HEK293 (cell line): ENCODE measurements around the gene BMP5.

Source experiments
- CTCF ChIA-PET: fragments of 350-600 bp; formaldehyde crosslinking; extraction: SDS; loops from one replicate; lab custom pipeline; 2021; ENCODE audit warnings: antibody characterized with exemption; lab: Yijun Ruan, JAX
- POLR2A ChIA-PET: fragments of 300-600 bp; formaldehyde crosslinking; extraction: SDS; loops from one replicate; lab custom pipeline; 2020; ENCODE audit warnings: antibody characterized with exemption, inconsistent platforms; lab: Yijun Ruan, JAX
- H3K27ac ChIP-seq: fragments of 200-500 bp; sonication (Bioruptor generic); 2 replicates; pipeline ENCODE4 v1.5.1; 2014; ENCODE audit warnings: low read depth, low read length, control low read depth, inconsistent platforms; ENCODE audit errors: extremely low read depth
- H3K36me3 ChIP-seq, 2 experiments: fragments of 200-500 bp in 1 of 2; sonication (Bioruptor generic) in 1 of 2; 1 replicate in 1 of 2; 2 replicates in 1 of 2; pipeline ENCODE4 v1.5.1; 2014 to 2017; ENCODE audit warnings: inconsistent platforms in 2 of 2, low read length in 2 of 2; ENCODE audit not compliant: control insufficient read depth in 2 of 2, insufficient read depth in 1 of 2
- H3K4me1 ChIP-seq: fragments of 200-500 bp; sonication (Bioruptor generic); 2 replicates; pipeline ENCODE4 v1.5.1; 2014; ENCODE audit warnings: mild to moderate bottlenecking, low read length, inconsistent platforms; ENCODE audit not compliant: control insufficient read depth, insufficient read depth
- H3K4me3 ChIP-seq: 2 replicates; pipeline ENCODE4 v1.5.1; 2011; ENCODE audit warnings: low read depth, mild to moderate bottlenecking, control low read depth, low read length, moderate library complexity
- H3K9me3 ChIP-seq: fragments of 200-500 bp; sonication (Bioruptor generic); 2 replicates; pipeline ENCODE4 v1.5.1; 2014; ENCODE audit warnings: low read depth, low read length, inconsistent platforms; ENCODE audit not compliant: control insufficient read depth, insufficient read depth
- BCL11B ChIP-seq: fragments of 450-650 bp; formaldehyde crosslinking; IDR thresholded peaks from 2 replicates; pipeline ENCODE4 v1.5.1; 2016; ENCODE audit warnings: low read depth, missing biosample characterization, missing genetic modification characterization
- EGR2 ChIP-seq: fragments of 450-650 bp; formaldehyde crosslinking; IDR thresholded peaks from 2 replicates; pipeline ENCODE4 v1.5.1; 2016; ENCODE audit warnings: low read depth, missing biosample characterization, missing genetic modification characterization
- GLIS1 ChIP-seq: fragments of 450-650 bp; formaldehyde crosslinking; IDR thresholded peaks from 2 replicates; pipeline ENCODE4 v1.5.1; 2016; ENCODE audit warnings: missing biosample characterization, missing genetic modification characterization
- INSM2 ChIP-seq: fragments of 450-650 bp; formaldehyde crosslinking; IDR thresholded peaks from 2 replicates; pipeline ENCODE4 v1.5.1; 2016; ENCODE audit warnings: missing biosample characterization, missing genetic modification characterization
- MEIS1 ChIP-seq: sonication (generic); formaldehyde crosslinking; IDR thresholded peaks from 2 replicates; pipeline ENCODE4 v1.8.1; 2022; ENCODE audit warnings: missing genetic modification reagents, mild to moderate bottlenecking, borderline replicate concordance
- OVOL3 ChIP-seq: fragments of 450-650 bp; formaldehyde crosslinking; IDR thresholded peaks from 2 replicates; pipeline ENCODE4 v1.5.1; 2016; ENCODE audit warnings: missing biosample characterization, missing genetic modification characterization
- PATZ1 ChIP-seq: fragments of 450-650 bp; formaldehyde crosslinking; IDR thresholded peaks from 2 replicates; pipeline ENCODE4 v1.5.1; 2016; ENCODE audit warnings: missing biosample characterization, missing genetic modification characterization
- REPIN1 ChIP-seq: fragments of 450-650 bp; formaldehyde crosslinking; IDR thresholded peaks from 2 replicates; pipeline ENCODE4 v1.5.1; 2017; ENCODE audit warnings: missing biosample characterization, missing genetic modification characterization, low read depth
- SALL2 ChIP-seq: fragments of 450-650 bp; formaldehyde crosslinking; IDR thresholded peaks from 2 replicates; pipeline ENCODE4 v1.5.0; 2017; ENCODE audit warnings: missing biosample characterization, mild to moderate bottlenecking, missing genetic modification characterization, borderline replicate concordance
- TSHZ1 ChIP-seq: fragments of 450-650 bp; formaldehyde crosslinking; IDR thresholded peaks from 2 replicates; pipeline ENCODE4 v1.5.1; 2016; ENCODE audit warnings: missing biosample characterization, missing genetic modification characterization, borderline replicate concordance
- ZNF133 ChIP-seq: fragments of 450-650 bp; formaldehyde crosslinking; IDR thresholded peaks from 2 replicates; pipeline ENCODE4 v1.5.1; 2016; ENCODE audit warnings: missing biosample characterization, missing genetic modification characterization
- ZNF23 ChIP-seq: fragments of 450-650 bp; formaldehyde crosslinking; IDR thresholded peaks from 2 replicates; pipeline ENCODE4 v1.5.1; 2016; ENCODE audit warnings: missing biosample characterization, missing genetic modification characterization, borderline replicate concordance
- ZNF366 ChIP-seq: fragments of 450-650 bp; formaldehyde crosslinking; conservative IDR thresholded peaks from 2 replicates; pipeline ENCODE4 v1.5.1; 2016; ENCODE audit warnings: missing biosample characterization, missing genetic modification characterization
- ZNF423 ChIP-seq: fragments of 450-650 bp; formaldehyde crosslinking; IDR thresholded peaks from 2 replicates; pipeline ENCODE4 v1.5.1; 2016; ENCODE audit warnings: missing biosample characterization, missing genetic modification characterization
- ZNF488 ChIP-seq: fragments of 450-650 bp; formaldehyde crosslinking; IDR thresholded peaks from 2 replicates; pipeline ENCODE4 v1.5.1; 2016; ENCODE audit warnings: missing biosample characterization, missing genetic modification characterization
- ZNF785 ChIP-seq: fragments of 450-650 bp; formaldehyde crosslinking; IDR thresholded peaks from 2 replicates; pipeline ENCODE4 v1.5.1; 2016; ENCODE audit warnings: missing biosample characterization, missing genetic modification characterization
- ZNF837 ChIP-seq: fragments of 450-650 bp; formaldehyde crosslinking; IDR thresholded peaks from 2 replicates; pipeline ENCODE4 v1.5.1; 2016; ENCODE audit warnings: missing biosample characterization, missing genetic modification characterization

The BMP5 gene

GRCh38 chr6:55818482-55818881 is 56.9 kb downstream of the BMP5 start:
- Histone ChIP-seq H3K4me3 (no peak overlapping the region), H3K9me3 (no peaks in the 10 kb centered on the region), H3K36me3 (no peaks in the 10 kb centered on the region), H3K4me1 (no peaks in the 10 kb centered on the region), H3K27ac (no peak overlapping the region)
- ChIA-PET CTCF (interaction anchor here (0.7 kb wide), 1 partner anchor 1257 kb away, joined by 3 read pairs; no protein-coding TSS in a partner anchor), POLR2A (no interaction called here)
- TF ChIP-seq BCL11B (no peak), EGR2 (tag by site-specific recombination) (no peak), ZNF488 (tag by site-specific recombination) (no peak), ZNF23 (tag by site-specific recombination) (no peak), TSHZ1 (tag by site-specific recombination) (no peak), INSM2 (tag by site-specific recombination) (no peak), ZNF423 (tag by site-specific recombination) (no peak), PATZ1 (tag by site-specific recombination) (no peak)

- Histone ChIP-seq H3K4me3 (no peak overlapping the region), H3K27ac (no peak overlapping the region), H3K36me3 (no peaks in the 10 kb centered on the region), H3K9me3 (no peaks in the 10 kb centered on the region), H3K4me1 (no peaks in the 10 kb centered on the region)
- TF ChIP-seq ZNF785: no peak
- ChIA-PET POLR2A (no interaction called here), CTCF (no interaction called here)
Observed at GRCh38 chr6:55812509-55812908, 62.9 kb downstream of the BMP5 start.

- CTCF ChIA-PET: interaction anchor here (0.6 to 2.2 kb wide), 2 partner anchors 9 to 48 kb away, joined by 3 to 4 read pairs; no protein-coding TSS in a partner anchor
Observed at GRCh38 chr6:55811074-55811473, 64.3 kb downstream of the BMP5 start.

More at GRCh38 chr6:55811074-55811473, 64.3 kb downstream of the BMP5 start:
- no peaks in the 10 kb centered on the region for H3K9me3 ChIP-seq
- H3K4me1 ChIP-seq: no peaks in the 10 kb centered on the region
- no peak overlapping the region for H3K4me3 ChIP-seq
- TF ChIP-seq GLIS1 (no peak), ZNF133 (no peak), ZNF366 (tag by site-specific recombination) (no peak), ZNF837 (no peak), SALL2 (no peak), MEIS1 (CRISPR knock-in tag) (no peak), OVOL3 (tag by site-specific recombination) (no peak), REPIN1 (tag by site-specific recombination) (no peak)
- H3K36me3 ChIP-seq: no peaks in the 10 kb centered on the region
- POLR2A ChIA-PET: no interaction called here
- H3K27ac ChIP-seq: no peak overlapping the region
